H1 (cell line): ENCODE results near the gene PLEKHA4. TPM values are rescaled to one million over a fixed set of nuclear protein-coding genes. Genes with fewer than 3 reads are reported as not detected.

Source experiments
- CTCF ChIA-PET: fragments of 300-600 bp; sonication (Branson Sonifier 250); formaldehyde crosslinking; loops from one replicate; lab custom pipeline; 2021; ENCODE audit not compliant: partially characterized antibody; lab: Charles Lee
- POLR2A ChIA-PET: fragments of 300-600 bp; sonication (Branson Sonifier 250); formaldehyde crosslinking; loops from one replicate; lab custom pipeline; 2021; ENCODE audit warnings: inconsistent platforms; ENCODE audit not compliant: partially characterized antibody; lab: Charles Lee
- DNase-seq, 2 experiments: peaks; one replicate each; pipeline versions ENCODE4 v3.0.0 to v3.0.0-alpha.2; 2010 to 2022; ENCODE audit warnings: low spot score in 2 of 2, low read depth in 1 of 2, mixed read lengths in 1 of 2
- FAIRE-seq: peaks from 2 replicates; lab custom pipeline; 2011; peaks lifted over from hg19 to GRCh38; lab: Jason Lieb, UNC
- H2AFZ ChIP-seq: 2 replicates; pipeline ENCODE4 v1.8.1; 2012; ENCODE audit warnings: low read length, inconsistent platforms
- H2AK5ac ChIP-seq: 2 replicates; pipeline ENCODE4 v1.6.1; 2013; ENCODE audit warnings: low read depth, low read length
- H2BK120ac ChIP-seq: replicated peaks from 2 replicates; pipeline ENCODE3; 2013; ENCODE audit warnings: low read depth, low read length, inconsistent platforms
- H2BK12ac ChIP-seq: 2 replicates; pipeline ENCODE4 v1.6.1; 2013; ENCODE audit warnings: low read depth, low read length
- H2BK15ac ChIP-seq: 2 replicates; pipeline ENCODE4 v1.6.1; 2013; ENCODE audit warnings: low read length
- H2BK20ac ChIP-seq: 2 replicates; pipeline ENCODE4 v1.6.1; 2013; ENCODE audit warnings: low read length
- H2BK5ac ChIP-seq: 2 replicates; pipeline ENCODE4 v1.6.1; 2013; ENCODE audit warnings: low read depth, low read length
- H3K14ac ChIP-seq: 2 replicates; pipeline ENCODE4 v1.6.1; 2013; ENCODE audit warnings: inconsistent platforms; ENCODE audit not compliant: insufficient read length
- H3K18ac ChIP-seq: 2 replicates; pipeline ENCODE4 v1.6.1; 2013; ENCODE audit warnings: low read length; ENCODE audit errors: extremely low read depth
- H3K23ac ChIP-seq: 2 replicates; pipeline ENCODE4 v1.6.1; 2013; ENCODE audit warnings: inconsistent platforms; ENCODE audit not compliant: insufficient read length
- H3K23me2 ChIP-seq: 2 replicates; pipeline ENCODE4 v1.6.1; 2013; ENCODE audit warnings: low read depth, low read length
- H3K27ac ChIP-seq: 2 replicates; pipeline ENCODE4 v1.6.1; 2011; ENCODE audit warnings: low read depth, low read length, inconsistent platforms
- H3K27me3 ChIP-seq, 4 experiments: replicated peaks in 1 of 4; 1 replicate in 1 of 4; 2 replicates in 3 of 4; pipeline versions ENCODE4 v1.6.1 to v1.8.1; 2011 to 2013; ENCODE audit warnings: low read length in 3 of 4, mild to moderate bottlenecking in 3 of 4, inconsistent platforms in 2 of 4, mixed read lengths in 2 of 4, moderate library complexity in 1 of 4; ENCODE audit not compliant: control insufficient read depth in 3 of 4, insufficient read depth in 3 of 4; ENCODE audit errors: extremely low read depth in 1 of 4
- H3K36me3 ChIP-seq, 4 experiments: 2 replicates each; pipeline versions ENCODE4 v1.6.1 to v1.8.1; 2011 to 2013; ENCODE audit warnings: mild to moderate bottlenecking in 4 of 4, low read length in 3 of 4, moderate library complexity in 2 of 4, control low read depth in 1 of 4, inconsistent platforms in 1 of 4; ENCODE audit not compliant: insufficient read depth in 4 of 4, control insufficient read depth in 2 of 4
- H3K4ac ChIP-seq: replicated peaks from 2 replicates; pipeline ENCODE3; 2013; ENCODE audit warnings: low read length, low read depth, mixed read lengths, inconsistent platforms; ENCODE audit not compliant: insufficient read length
- H3K4me1 ChIP-seq, 4 experiments: replicated peaks in 1 of 4; 1 replicate in 1 of 4; 2 replicates in 3 of 4; pipeline versions ENCODE4 v1.6.1 to v1.8.1; 2011 to 2013; ENCODE audit warnings: low read length in 3 of 4, inconsistent platforms in 2 of 4, mixed read lengths in 1 of 4; ENCODE audit not compliant: insufficient read depth in 4 of 4, control insufficient read depth in 3 of 4
- H3K4me2 ChIP-seq, 2 experiments: 2 replicates each; pipeline versions ENCODE4 v1.6.1 to v1.8.1; 2011 to 2013; ENCODE audit warnings: low read depth in 2 of 2, low read length in 2 of 2, control low read depth in 1 of 2, inconsistent platforms in 1 of 2, mild to moderate bottlenecking in 1 of 2; ENCODE audit not compliant: insufficient read depth in 1 of 2
- H3K4me3 ChIP-seq, 4 experiments: fragments of 200-600, 300-600 bp in 1 of 4; sonication (generic), shearing (Covaris generic), sonication (Bioruptor Twin) in 1 of 4; 2 replicates each; pipeline versions ENCODE4 v1.5.1 to v1.8.1; 2011 to 2016; ENCODE audit warnings: low read length in 4 of 4, low read depth in 3 of 4, control low read depth in 2 of 4, inconsistent platforms in 2 of 4, mild to moderate bottlenecking in 2 of 4, mixed read lengths in 1 of 4, moderate library complexity in 1 of 4; ENCODE audit not compliant: insufficient read depth in 2 of 4; ENCODE audit errors: extremely low read depth in 1 of 4
- H3K56ac ChIP-seq: replicated peaks from 2 replicates; pipeline ENCODE3; 2013; ENCODE audit warnings: low read depth, mild to moderate bottlenecking, mixed read lengths, low read length, inconsistent platforms; ENCODE audit not compliant: insufficient read length
- H3K79me1 ChIP-seq: 2 replicates; pipeline ENCODE4 v1.6.1; 2013; ENCODE audit warnings: low read depth, low read length, control low read depth
- H3K79me2 ChIP-seq, 2 experiments: 2 replicates each; pipeline versions ENCODE4 v1.6.1 to v1.8.1; 2012 to 2013; ENCODE audit warnings: low read length in 2 of 2, mild to moderate bottlenecking in 2 of 2, inconsistent platforms in 1 of 2; ENCODE audit not compliant: insufficient read depth in 2 of 2, control insufficient read depth in 1 of 2
- H3K9ac ChIP-seq, 4 experiments: replicated peaks in 1 of 4; 1 replicate in 1 of 4; 2 replicates in 3 of 4; pipeline versions ENCODE4 v1.6.1 to v1.8.1; 2011 to 2013; ENCODE audit warnings: low read depth in 3 of 4, low read length in 3 of 4, control low read depth in 2 of 4, mild to moderate bottlenecking in 2 of 4, moderate library complexity in 2 of 4, inconsistent platforms in 1 of 4; ENCODE audit errors: extremely low read depth in 1 of 4
- H3K9me3 ChIP-seq, 2 experiments: 2 replicates each; pipeline versions ENCODE4 v1.6.1 to v1.8.1; 2012 to 2013; ENCODE audit warnings: mild to moderate bottlenecking in 2 of 2, moderate library complexity in 2 of 2, control low read depth in 1 of 2, inconsistent platforms in 1 of 2, low read depth in 1 of 2, low read length in 1 of 2, mixed read lengths in 1 of 2; ENCODE audit not compliant: insufficient read depth in 2 of 2
- H4K20me1 ChIP-seq, 2 experiments: replicated peaks in 1 of 2; 2 replicates each; pipeline versions ENCODE3 to v1.8.1; 2011 to 2013; ENCODE audit warnings: inconsistent platforms in 2 of 2, low read length in 2 of 2, mild to moderate bottlenecking in 1 of 2; ENCODE audit not compliant: insufficient read depth in 2 of 2, control insufficient read depth in 1 of 2
- H4K5ac ChIP-seq: 2 replicates; pipeline ENCODE4 v1.6.1; 2013; ENCODE audit warnings: low read length, low read depth, mixed read lengths, inconsistent platforms; ENCODE audit not compliant: insufficient read length
- H4K8ac ChIP-seq: 2 replicates; pipeline ENCODE4 v1.8.0; 2013; ENCODE audit warnings: mild to moderate bottlenecking, moderate library complexity, low read length, inconsistent platforms; ENCODE audit not compliant: insufficient read depth; ENCODE audit errors: extremely low read depth
- H4K91ac ChIP-seq: replicated peaks from 2 replicates; pipeline ENCODE3; 2013; ENCODE audit warnings: low read length, mixed read lengths, inconsistent platforms; ENCODE audit not compliant: insufficient read length
- CEBPB ChIP-seq: IDR thresholded peaks from 2 replicates; pipeline ENCODE4 v1.6.1; 2012; ENCODE audit warnings: low read depth, low read length
- EGR1 ChIP-seq: IDR thresholded peaks from 2 replicates; pipeline ENCODE4 v1.6.1; 2011; ENCODE audit warnings: low read depth, low read length, borderline replicate concordance
- EP300 ChIP-seq, 2 experiments: IDR thresholded peaks; 1 replicate in 1 of 2; 2 replicates in 1 of 2; pipeline ENCODE4 v1.6.1; 2011 to 2012; ENCODE audit warnings: low read depth in 2 of 2, low read length in 2 of 2, mild to moderate bottlenecking in 2 of 2, borderline replicate concordance in 1 of 2, inconsistent platforms in 1 of 2, moderate library complexity in 1 of 2
- GTF2F1 ChIP-seq: IDR thresholded peaks from 2 replicates; pipeline ENCODE4 v1.6.1; 2012; ENCODE audit warnings: low read depth, low read length, improper control_type of control experiment, borderline replicate concordance
- RXRA ChIP-seq: IDR thresholded peaks from 2 replicates; pipeline ENCODE4 v1.6.1; 2011; ENCODE audit warnings: low read depth, mild to moderate bottlenecking, low read length, moderate library complexity; ENCODE audit not compliant: insufficient read depth
- SIN3A ChIP-seq, 2 experiments: IDR thresholded peaks in 1 of 2; conservative IDR thresholded peaks in 1 of 2; 2 replicates each; pipeline ENCODE4 v1.6.1; 2011 to 2012; ENCODE audit warnings: low read length in 2 of 2, improper control_type of control experiment in 1 of 2, low read depth in 1 of 2, mild to moderate bottlenecking in 1 of 2
- SIX5 ChIP-seq: IDR thresholded peaks from 2 replicates; pipeline ENCODE4 v1.6.1; 2011; ENCODE audit warnings: mild to moderate bottlenecking, low read depth, low read length
- TAF7 ChIP-seq: optimal IDR thresholded peaks from 2 replicates; pipeline ENCODE3; 2011; ENCODE audit warnings: low read depth, mild to moderate bottlenecking, inconsistent platforms, low read length, moderate library complexity, borderline replicate concordance
- WGBS, 2 experiments: shearing (Covaris generic) in 1 of 2; methylation state at CpG; one replicate each; pipeline versions ENCODE4 v1.1.6 to v1.1.7; 2013 to 2015; ENCODE audit warnings: low lambda C conversion rate in 2 of 2, mixed read lengths in 2 of 2, inconsistent platforms in 1 of 2, low coverage in 1 of 2, missing lambda C conversion rate in 1 of 2; ENCODE audit not compliant: insufficient replicate concordance in 2 of 2, insufficient coverage in 1 of 2, insufficient read length in 1 of 2; ENCODE audit errors: extremely low coverage in 1 of 2, missing lambda C conversion rate in 1 of 2; 5-methylcytosine and 5-hydroxymethylcytosine counted together
- polyA plus RNA-seq, 7 experiments: library from polyadenylated mRNA; depleted of rRNA in 3 of 7; stranded (reverse) in 5 of 7; unstranded in 2 of 7; fragments of >200 nt in 5 of 7; fragments of 200-250 nt in 2 of 7; gene quantifications; 1 replicate in 5 of 7; 2 replicates in 1 of 7; 4 replicates in 1 of 7; pipeline versions ENCODE4 v1.2.1 to v1.2.3, GENCODE V29; 2011 to 2013; ENCODE audit warnings: missing spikeins in 2 of 7, mixed read lengths in 2 of 7
- total RNA-seq: library from RNA; stranded (reverse); fragmentation: NEBNext Ultra II Directional; extraction: Animal tissue kit (Norgen Biotek cat#: 25700); gene quantifications from 2 replicates; pipeline ENCODE4 v1.2.1, GENCODE V29; 2021
- TF ChIP-seq, protein P1 (sequence below): IDR thresholded peaks from 2 replicates; pipeline ENCODE4 v1.6.1; 2011; ENCODE audit warnings: low read length, improper control_type of control experiment

PLEKHA4 gene
- total and polyA plus RNA-seq, 2 of the 8 experiments (the other 6 are each of a cell fraction or from before 2014, with no cell fraction given), result 8.2 to 18.0 TPM

DNA sequence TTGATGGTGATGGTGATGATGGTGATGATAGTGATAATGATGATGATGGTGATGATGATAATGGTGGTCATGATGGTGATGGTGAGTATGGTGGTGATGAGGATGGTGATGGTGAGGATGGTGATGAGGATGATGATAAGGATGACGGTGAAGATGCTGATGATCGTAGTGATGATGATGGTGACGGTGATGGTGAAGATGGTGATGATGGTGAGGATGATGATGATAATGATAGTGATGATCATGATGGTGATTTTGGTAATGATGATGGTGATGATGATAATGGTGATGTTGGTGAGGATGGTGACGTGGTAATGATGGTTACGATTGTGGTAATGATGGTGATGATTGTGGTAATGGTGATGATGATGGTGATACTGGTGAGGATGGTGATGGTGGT, 46.8 kb downstream of the PLEKHA4 start:
- Histone ChIP-seq H2AFZ (no peak overlapping the region), H3K4me2 (no peak overlapping the region), H3K23me2 (peaks cover 14% of the 10 kb centered on the region; the same call in 1 of the 2 replicates), H3K27ac (no peak overlapping the region), H2AK5ac (peak overlapping the region; percentile 71; the same call in 1 of the 2 replicates), H3K9me3 (no peaks in the 10 kb centered on the region), H4K91ac (no peak overlapping the region), H4K8ac (no peak overlapping the region), H3K4me1 (no peaks in the 10 kb centered on the region), H2BK120ac (no peak overlapping the region), H2BK12ac (no peak overlapping the region), H2BK15ac (no peak overlapping the region), H2BK20ac (no peak overlapping the region), H3K18ac (no peak overlapping the region), H2BK5ac (no peak overlapping the region), H3K14ac (no peak overlapping the region), H3K56ac (peak overlapping the region; percentile 25), H3K79me2 (no peaks in the 10 kb centered on the region; a peak in 1 of 4 replicates), H4K20me1 (peaks cover 0 to 14% of the 10 kb centered on the region in 2 experiments), H3K79me1 (no peaks in the 10 kb centered on the region), H3K4ac (no peak overlapping the region), H3K36me3 (peaks cover 0 to 10% (median 2%) of the 10 kb centered on the region in 4 experiments; a peak in 3 of 8 replicates), H4K5ac (no peak overlapping the region), H3K27me3 (no peaks in the 10 kb centered on the region), H3K23ac (no peak overlapping the region), H3K9ac (no peak overlapping the region; a peak in 1 of 7 replicates), H3K4me3 (no peak overlapping the region)
- DNase-seq (no peak), FAIRE-seq (no peak)
- POLR2A ChIA-PET, result interaction anchor here (1.1 kb wide), 1 partner anchor 26 kb away, joined by 3 read pairs; no protein-coding TSS in a partner anchor
- 85 to 100% methylated on average over 5 of the region's 5 CpGs for WGBS, 2 experiments
- CTCF ChIA-PET, result interaction anchor here (0.6 to 1.5 kb wide), 6 partner anchors 12 to 359 kb away, joined by 3 to 7 read pairs (median 4); no protein-coding TSS in a partner anchor
- TF ChIP-seq EP300 (IDR thresholded peaks at IDR 0.05; ENCODE audit: borderline replicate concordance in 1 of 2, low read depth in 2 of 2, low read length in 2 of 2) (no peak), GTF2F1 (no peak), EGR1 (no peak), CEBPB (no peak), SIX5 (no peak), SIN3A (conservative IDR thresholded peaks at IDR 0.05 in 1 of 2, IDR thresholded peaks at IDR 0.05 in 1 of 2; ENCODE audit: low read depth in 1 of 2, low read length in 2 of 2) (no peak), RXRA (no peak), TAF7 (no peak)
- TF ChIP-seq, protein P1, sequence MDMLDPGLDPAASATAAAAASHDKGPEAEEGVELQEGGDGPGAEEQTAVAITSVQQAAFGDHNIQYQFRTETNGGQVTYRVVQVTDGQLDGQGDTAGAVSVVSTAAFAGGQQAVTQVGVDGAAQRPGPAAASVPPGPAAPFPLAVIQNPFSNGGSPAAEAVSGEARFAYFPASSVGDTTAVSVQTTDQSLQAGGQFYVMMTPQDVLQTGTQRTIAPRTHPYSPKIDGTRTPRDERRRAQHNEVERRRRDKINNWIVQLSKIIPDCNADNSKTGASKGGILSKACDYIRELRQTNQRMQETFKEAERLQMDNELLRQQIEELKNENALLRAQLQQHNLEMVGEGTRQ, result no peak
